Spinal cord (tissue), 10 donors: ENCODE measurements around the gene VTN. TPM values are rescaled to one million over a fixed set of nuclear protein-coding genes. Genes with fewer than 3 reads are reported as not detected.
A peak's percentile ranks its signal among the peaks of the same experiment; 100 is the strongest.

ENCODE experiments used
- DNase-seq, 6 donors: peaks; one replicate each; pipeline versions ENCODE4 v3.0.0 to v3.0.0-alpha.2; 2013 to 2015; ENCODE audit warnings: low spot score in 6 of 6, low read depth in 4 of 6
- H3K27ac ChIP-seq: one replicate; pipeline ENCODE4 v1.5.1; 2013; ENCODE audit warnings: low read depth, low read length, control low read depth
- H3K27me3 ChIP-seq: one replicate; pipeline ENCODE4 v1.6.1; 2013; ENCODE audit warnings: low read length; ENCODE audit not compliant: control insufficient read depth, insufficient read depth
- H3K36me3 ChIP-seq: one replicate; pipeline ENCODE4 v1.6.1; 2013; ENCODE audit warnings: low read length; ENCODE audit not compliant: control insufficient read depth, insufficient read depth
- H3K4me1 ChIP-seq: one replicate; pipeline ENCODE4 v1.6.1; 2013; ENCODE audit warnings: low read length; ENCODE audit not compliant: control insufficient read depth, insufficient read depth
- H3K4me3 ChIP-seq: one replicate; pipeline ENCODE4 v1.5.1; 2013; ENCODE audit warnings: low read depth, low read length, control low read depth
- H3K9me3 ChIP-seq: one replicate; pipeline ENCODE4 v1.6.1; 2013; ENCODE audit warnings: low read length; ENCODE audit not compliant: control insufficient read depth, insufficient read depth
- WGBS: methylation state at CpG from one replicate; pipeline ENCODE4 v1.1.5; 2013; ENCODE audit warnings: missing lambda C conversion rate; ENCODE audit not compliant: insufficient coverage; 5-methylcytosine and 5-hydroxymethylcytosine counted together
- polyA plus RNA-seq, 2 donors: library from polyadenylated mRNA; unstranded; fragments of 120-200 nt; gene quantifications; one replicate each; pipeline ENCODE4 v1.2.1, GENCODE V29; 2013; ENCODE audit not compliant: insufficient read length in 2 of 2
- total RNA-seq, 2 donors: library from RNA; depleted of rRNA in 1 of 2; stranded (reverse); fragments of 120-200 nt in 1 of 2; fragments of >200 nt in 1 of 2; gene quantifications; one replicate each; pipeline versions ENCODE4 v1.2.3 to v1.2.4, GENCODE V29; 2013 to 2014
- donor health status: healthy.

The VTN gene
- total and polyA plus RNA-seq, 4 donors, result 0.40 to 3.0 (median 2.5) TPM

GRCh38 chr17:28371245-28372202 is 1.4 kb upstream of the VTN start, which contains the start of gene SARM1:
TSS of gene SARM1 (plus strand) at chr17:28371694. CDS start at chr17:28372033, 339 bp downstream.
- no peaks in the 10 kb centered on the region for H3K27me3 ChIP-seq
- peak; percentile 58 to 98 (median 80) for DNase-seq
- no peaks in the 10 kb centered on the region for H3K9me3 ChIP-seq
- under 1% methylated on average over 72 of the region's 80 CpGs for WGBS
- H3K36me3 ChIP-seq, result peaks cover 37% of the 10 kb centered on the region
- H3K4me3 ChIP-seq, result peak within 1 kb of the TSS; percentile 73
- peaks cover 34% of the 10 kb centered on the region for H3K4me1 ChIP-seq
- peak within 1 kb of the TSS; percentile 82 for H3K27ac ChIP-seq

- DNase-seq, result no peak
- H3K27me3 ChIP-seq, result no peaks in the 10 kb centered on the region
- no CpG with 5 or more reads among the region's 1 CpG for WGBS
- H3K27ac ChIP-seq, result peak overlapping the region; percentile 82
- H3K4me3 ChIP-seq, result no peak overlapping the region
- no peaks in the 10 kb centered on the region for H3K9me3 ChIP-seq
- H3K36me3 ChIP-seq, result peaks cover 35% of the 10 kb centered on the region
- H3K4me1 ChIP-seq, result peaks cover 34% of the 10 kb centered on the region
These were observed 617 bp upstream of the VTN start for GRCh38 chr17:28370744-28371103.

GRCh38 chr17:28369684-28370034 is 448 bp downstream of the VTN start:
- Histone ChIP-seq H3K27me3 (no peaks in the 10 kb centered on the region), H3K4me3 (no peak overlapping the region), H3K4me1 (peaks cover 32% of the 10 kb centered on the region), H3K9me3 (no peaks in the 10 kb centered on the region), H3K36me3 (peaks cover 44% of the 10 kb centered on the region), H3K27ac (no peak overlapping the region)
- DNase-seq, result no peak
- 83% methylated on average over 10 of the region's 10 CpGs for WGBS

- Histone ChIP-seq H3K36me3 (peaks cover 44% of the 10 kb centered on the region), H3K9me3 (no peaks in the 10 kb centered on the region), H3K27ac (no peak overlapping the region), H3K4me3 (no peak overlapping the region), H3K4me1 (peaks cover 27% of the 10 kb centered on the region), H3K27me3 (no peaks in the 10 kb centered on the region)
- 90% methylated on average over 23 of the region's 23 CpGs for WGBS
- DNase-seq, result no peak
These were observed 1.0 kb downstream of the VTN start for GRCh38 chr17:28368915-28369683.

- Histone ChIP-seq H3K9me3 (no peaks in the 10 kb centered on the region), H3K4me3 (no peak overlapping the region), H3K36me3 (peaks cover 47% of the 10 kb centered on the region), H3K4me1 (peaks cover 20% of the 10 kb centered on the region), H3K27me3 (no peaks in the 10 kb centered on the region), H3K27ac (no peak overlapping the region)
- DNase-seq, result no peak
- 88% methylated on average over 4 of the region's 5 CpGs for WGBS
These were observed 1.7 kb downstream of the VTN start for GRCh38 chr17:28368306-28368831.

- WGBS, result 93% methylated on average over 18 of the region's 21 CpGs
- no peak for DNase-seq
- H3K9me3 ChIP-seq, result no peaks in the 10 kb centered on the region
- no peaks in the 10 kb centered on the region for H3K27me3 ChIP-seq
- no peak overlapping the region for H3K27ac ChIP-seq
- H3K4me1 ChIP-seq, result peaks cover 14% of the 10 kb centered on the region
- no peak overlapping the region for H3K4me3 ChIP-seq
- peaks cover 52% of the 10 kb centered on the region for H3K36me3 ChIP-seq
These were observed 2.3 kb downstream of the VTN start for GRCh38 chr17:28367641-28368305.

- Histone ChIP-seq H3K27me3 (no peaks in the 10 kb centered on the region), H3K9me3 (no peaks in the 10 kb centered on the region), H3K4me1 (peaks cover 8% of the 10 kb centered on the region), H3K27ac (no peak overlapping the region), H3K4me3 (no peak overlapping the region), H3K36me3 (peaks cover 56% of the 10 kb centered on the region)
- DNase-seq, result no peak
- 86% methylated on average over 1 of the region's 1 CpG for WGBS
These were observed 3.5 kb downstream of the VTN start for GRCh38 chr17:28366605-28367004.

GRCh38 chr17:28365487-28365886 is 4.6 kb downstream of the VTN start:
- Histone ChIP-seq H3K9me3 (no peaks in the 10 kb centered on the region), H3K27me3 (no peaks in the 10 kb centered on the region), H3K36me3 (peaks cover 67% of the 10 kb centered on the region), H3K4me1 (peaks cover 5% of the 10 kb centered on the region), H3K4me3 (no peak overlapping the region), H3K27ac (no peak overlapping the region)
- no CpG with 5 or more reads among the region's 3 CpGs for WGBS
- DNase-seq, result no peak

- Histone ChIP-seq H3K36me3 (peaks cover 71% of the 10 kb centered on the region), H3K4me3 (no peak within 1 kb of the TSS), H3K27me3 (no peaks in the 10 kb centered on the region), H3K27ac (no peak within 1 kb of the TSS), H3K9me3 (no peaks in the 10 kb centered on the region), H3K4me1 (peaks cover under 1% of the 10 kb centered on the region)
- 91% methylated on average over 9 of the region's 13 CpGs for WGBS
- DNase-seq, result no peak
These were observed 5.3 kb downstream of the VTN start, which contains the start of gene SEBOX for GRCh38 chr17:28364665-28365363. TSS of gene SEBOX (minus strand) at chr17:28365199. CDS start at chr17:28365151, 48 bp downstream.
